Esophagus squamous epithelium (tissue), 4 donors: ENCODE measurements around the gene SPDYE3.
"Not testable (repeated sequence)": the region's sequence is repeated elsewhere in the genome, so short reads cannot be mapped to it uniquely, and the experiment has no call there.

ENCODE experiments used
- CTCF ChIP-seq, 6 experiments: fragments of 450-650 bp in 4 of 6; fragments of 200-600 bp in 2 of 6; sonication (generic) in 2 of 6; IDR thresholded peaks; one replicate each; pipeline ENCODE4 v1.5.1; 2016 to 2019; ENCODE audit warnings: antibody characterized with exemption in 6 of 6, mild to moderate bottlenecking in 4 of 6, moderate library complexity in 4 of 6
- POLR2A ChIP-seq, 4 donors: fragments of 450-650 bp; IDR thresholded peaks; one replicate each; pipeline ENCODE4 v1.6.1; 2017; ENCODE audit warnings: antibody characterized with exemption in 4 of 4, mild to moderate bottlenecking in 4 of 4, moderate library complexity in 3 of 4

GRCh38 chr7:100276126-100276525, 31.4 kb upstream of the SPDYE3 start:
- not testable (repeated sequence) for TF ChIP-seq CTCF, POLR2A (IDR thresholded peaks at IDR 0.05)
